RWPE2 (cell line): Measurements from ENCODE around the gene ROCK2.

Source experiments
- ATAC-seq: fragments of 200-7000 bp; cut with Tn5 transposase; 3 replicates; pipeline ENCODE4 v1.9.1; 2021; ENCODE audit warnings: low read depth
- DNase-seq: peaks from one replicate; pipeline ENCODE4 v3.0.0-alpha.2; 2020; ENCODE audit warnings: low spot score
- H3K27ac ChIP-seq: fragments of 450-650 bp; 2 replicates; pipeline ENCODE4 v1.5.1; 2017; ENCODE audit warnings: mild to moderate bottlenecking; ENCODE audit not compliant: poor library complexity, severe bottlenecking
- H3K27me3 ChIP-seq: fragments of 250-450 bp; sonication (Bioruptor Pico); 2 replicates; pipeline ENCODE4 v1.5.1; 2021; ENCODE audit warnings: mild to moderate bottlenecking, moderate library complexity; ENCODE audit not compliant: insufficient read depth, poor library complexity, severe bottlenecking
- H3K36me3 ChIP-seq: fragments of 250-450 bp; sonication (Bioruptor Pico); 2 replicates; pipeline ENCODE4 v1.5.1; 2020; ENCODE audit warnings: low read depth, mild to moderate bottlenecking, moderate library complexity
- H3K4me1 ChIP-seq: fragments of 250-450 bp; sonication (Bioruptor Pico); 2 replicates; pipeline ENCODE4 v1.5.1; 2021; ENCODE audit warnings: mild to moderate bottlenecking, moderate library complexity; ENCODE audit not compliant: insufficient read depth, poor library complexity, severe bottlenecking
- H3K4me3 ChIP-seq: fragments of 250-450 bp; sonication (Bioruptor Pico); 2 replicates; pipeline ENCODE4 v1.5.1; 2021; ENCODE audit warnings: mild to moderate bottlenecking, moderate library complexity; ENCODE audit not compliant: severe bottlenecking
- H3K9me3 ChIP-seq: fragments of 250-450 bp; sonication (Bioruptor Pico); 2 replicates; pipeline ENCODE4 v1.5.1; 2021; ENCODE audit warnings: mild to moderate bottlenecking, moderate library complexity; ENCODE audit not compliant: severe bottlenecking
- CTCF ChIP-seq: fragments of 450-650 bp; IDR thresholded peaks from one replicate; pipeline ENCODE4 v1.5.1; 2017; ENCODE audit warnings: mild to moderate bottlenecking, moderate library complexity; ENCODE audit not compliant: poor library complexity, severe bottlenecking

ROCK2 gene

GRCh38 chr2:11159574-11160170 is 184.8 kb downstream of the ROCK2 start:
- no peak for TF ChIP-seq CTCF
- Histone ChIP-seq H3K4me1 (no peaks in the 10 kb centered on the region), H3K27me3 (no peaks in the 10 kb centered on the region), H3K36me3 (no peaks in the 10 kb centered on the region), H3K9me3 (no peaks in the 10 kb centered on the region), H3K27ac (no peak overlapping the region), H3K4me3 (no peak overlapping the region)
- no peak for ATAC-seq
- no peak for DNase-seq

GRCh38 chr2:11158916-11159573 is 185.4 kb downstream of the ROCK2 start:
- TF ChIP-seq CTCF, result no peak
- no peaks in the 10 kb centered on the region for H3K27me3 ChIP-seq
- no peak overlapping the region for H3K27ac ChIP-seq
- DNase-seq (no peak), ATAC-seq (no peak)
- no peak overlapping the region for H3K4me3 ChIP-seq
- no peaks in the 10 kb centered on the region for H3K9me3 ChIP-seq
- H3K4me1 ChIP-seq, result no peaks in the 10 kb centered on the region
- H3K36me3 ChIP-seq, result no peaks in the 10 kb centered on the region

GRCh38 chr2:11157731-11158130 is 186.7 kb downstream of the ROCK2 start:
- no peak for DNase-seq
- Histone ChIP-seq H3K36me3 (no peaks in the 10 kb centered on the region), H3K9me3 (no peaks in the 10 kb centered on the region), H3K27ac (no peak overlapping the region), H3K27me3 (no peaks in the 10 kb centered on the region), H3K4me1 (no peaks in the 10 kb centered on the region), H3K4me3 (no peak overlapping the region)
- no peak for ATAC-seq
- no peak for TF ChIP-seq CTCF

GRCh38 chr2:11157296-11157695 is 187.1 kb downstream of the ROCK2 start:
- H3K27me3 ChIP-seq, result no peaks in the 10 kb centered on the region
- H3K27ac ChIP-seq, result no peak overlapping the region
- TF ChIP-seq CTCF, result no peak
- no peaks in the 10 kb centered on the region for H3K4me1 ChIP-seq
- no peaks in the 10 kb centered on the region for H3K36me3 ChIP-seq
- no peak overlapping the region for H3K4me3 ChIP-seq
- H3K9me3 ChIP-seq, result no peaks in the 10 kb centered on the region
- DNase-seq (no peak), ATAC-seq (no peak)
